ENCODE data around the gene OR2T27. TPM values are rescaled to one million over a fixed set of nuclear protein-coding genes. Genes with fewer than 3 reads are reported as not detected.
"Not testable (repeated sequence)": the region's sequence is repeated elsewhere in the genome, so short reads cannot be mapped to it uniquely, and the experiment has no call there.

The OR2T27 gene
- total RNA-seq: not detected
- not detected for polyA plus RNA-seq
- long read RNA-seq, donor 1: 0 reads
- long read RNA-seq, donor 2: 0 reads
- long read RNA-seq, donor 3: 0 reads
- long read RNA-seq, donor 4: 0 reads
- long read RNA-seq, donor 5: 0 reads
- long read RNA-seq, donor 6: 0 reads
- long read RNA-seq, donor 7: 0 reads
- long read RNA-seq, donor 8: 0 reads
- long read RNA-seq, donor 9: 0 reads
- long read RNA-seq, donor 10: 0 reads

GRCh38 chr1:248655354-248655753 lies at the start of gene OR2T27:
TSS of gene OR2T27 (minus strand) at chr1:248655528. CDS start at chr1:248650884, 4,644 bp downstream.
- H3K9me3 ChIP-seq (replicated peaks in 1 of 3); H3K4me3 ChIP-seq; H3K4me1 ChIP-seq (replicated peaks in 1 of 2); intact Hi-C loops (cut with DNase I); H3K36me3 ChIP-seq (replicated peaks in 1 of 2); DNase-seq; H3K27me3 ChIP-seq; H3K27ac ChIP-seq: not testable (repeated sequence)
- 67% methylated on average over 1 of the region's 3 CpGs; no CpG with 5 or more reads in 3 of the 4 donors for WGBS, 4 donors

- Histone ChIP-seq H3K4me3 (no peak overlapping the region), H3K27me3 (no peaks in the 10 kb centered on the region), H3K36me3 (replicated peaks in 1 of 2) (no peaks in the 10 kb centered on the region), H3K27ac (no peak overlapping the region), H3K9me3 (replicated peaks in 1 of 3) (no peaks in the 10 kb centered on the region), H3K4me1 (replicated peaks in 1 of 2) (no peaks in the 10 kb centered on the region)
- no peak for DNase-seq
- 54 to 62% (median 57%) methylated on average over 2 of the region's 2 CpGs for WGBS, 4 donors
- intact Hi-C loops (cut with DNase I): no loop called here
- no peak for TF ChIP-seq CTCF (IDR thresholded peaks at IDR 0.05)
These were observed 49.3 kb upstream of the OR2T27 start for GRCh38 chr1:248704606-248705005.

DNA sequence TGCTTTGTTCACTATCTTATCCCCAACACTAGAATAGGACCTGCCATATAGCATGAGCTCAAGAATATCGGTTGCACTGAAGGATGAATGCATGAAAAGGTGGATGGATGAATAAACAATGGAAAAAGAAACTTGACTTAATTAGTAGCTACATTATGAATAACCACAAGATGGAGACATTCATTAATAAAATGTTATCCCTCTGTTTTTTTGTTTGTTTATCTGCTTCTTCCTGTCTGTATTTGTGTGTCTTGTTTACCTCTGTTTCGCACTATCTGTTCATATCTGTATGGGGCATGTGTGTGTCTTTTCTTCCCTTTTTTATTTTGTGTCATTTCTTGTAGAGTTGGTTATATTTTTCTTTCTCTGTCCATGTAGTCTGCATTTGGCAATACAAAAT lies 48.3 kb upstream of the OR2T27 start:
- no peaks in the 10 kb centered on the region for H3K36me3 ChIP-seq (replicated peaks in 1 of 2)
- TF ChIP-seq CTCF (IDR thresholded peaks at IDR 0.05) (peak in 3 of 6 experiments; percentile 37 to 53 (median 38)), POLR2A (IDR thresholded peaks at IDR 0.05) (no peak)
- H3K27ac ChIP-seq: no peak overlapping the region
- H3K4me3 ChIP-seq: no peak overlapping the region
- no peak for DNase-seq
- intact Hi-C loops (cut with DNase I): no loop called here
- no peaks in the 10 kb centered on the region for H3K27me3 ChIP-seq
- H3K9me3 ChIP-seq (replicated peaks in 1 of 3): no peaks in the 10 kb centered on the region
- H3K4me1 ChIP-seq (replicated peaks in 1 of 2): no peaks in the 10 kb centered on the region
- WGBS, 4 donors: 55 to 68% (median 66%) methylated on average over 2 of the region's 2 CpGs

DNA sequence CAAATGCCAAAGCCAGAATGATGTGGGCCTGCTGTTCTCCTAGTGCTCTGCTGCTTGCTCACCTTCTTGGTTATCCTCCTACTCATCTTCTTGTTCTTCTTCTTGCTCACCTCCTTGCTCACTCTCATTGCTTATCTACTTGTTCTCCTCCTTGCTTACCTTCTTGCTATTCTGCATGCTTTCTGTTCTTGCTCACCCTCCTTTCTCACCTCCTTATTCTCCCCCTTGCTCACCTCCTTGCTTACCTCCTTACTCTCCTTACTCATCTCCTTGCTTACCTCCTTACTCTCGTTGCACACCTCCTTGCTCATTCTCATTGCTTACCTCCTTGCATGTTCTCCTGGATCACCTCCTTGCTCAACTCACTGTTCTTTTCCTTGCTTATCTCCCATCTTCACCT lies 47.4 kb upstream of the OR2T27 start, which contains the start of gene OR14I1:
OR14I1 (minus strand) TSS at position 53 of the 400 bp plus-strand sequence.
- TF ChIP-seq POLR2A (IDR thresholded peaks at IDR 0.05) (no peak), CTCF (IDR thresholded peaks at IDR 0.05) (no peak)
- Histone ChIP-seq H3K27ac (no peak within 1 kb of the TSS), H3K27me3 (no peaks in the 10 kb centered on the region), H3K9me3 (replicated peaks in 1 of 3) (no peaks in the 10 kb centered on the region), H3K4me1 (replicated peaks in 1 of 2) (no peaks in the 10 kb centered on the region), H3K36me3 (replicated peaks in 1 of 2) (no peaks in the 10 kb centered on the region), H3K4me3 (no peak within 1 kb of the TSS)
- no peak for DNase-seq
- intact Hi-C loops (cut with DNase I): no loop called here
- WGBS, 4 donors: 54 to 67% (median 58%) methylated on average over 1 of the region's 1 CpG

DNA sequence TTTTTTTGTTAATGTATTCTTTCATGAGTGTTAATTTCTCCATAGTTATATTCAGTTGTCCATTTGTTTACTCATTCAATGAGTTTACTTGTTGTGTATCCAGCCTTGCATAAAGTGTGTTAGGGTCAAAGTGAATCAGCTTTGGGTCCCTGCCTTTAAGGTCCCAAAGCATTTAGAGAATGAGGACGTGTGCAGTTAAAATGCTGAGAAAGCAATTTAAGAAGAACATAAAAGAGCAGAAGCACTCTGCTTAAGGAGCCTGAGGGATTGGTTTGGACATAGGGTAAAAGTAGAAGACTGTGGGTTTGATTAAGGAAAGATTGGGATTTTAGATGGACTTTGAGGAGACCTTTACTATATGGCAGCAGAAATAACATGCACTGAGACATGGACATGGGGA lies 43.8 kb upstream of the OR2T27 start:
- H3K4me3 ChIP-seq: no peak overlapping the region
- H3K27me3 ChIP-seq: no peaks in the 10 kb centered on the region
- H3K27ac ChIP-seq: no peak overlapping the region
- no peak for DNase-seq
- intact Hi-C loops (cut with DNase I): no loop called here
- WGBS, 4 donors: 29 to 50% (median 38%) methylated on average over 1 of the region's 1 CpG
- no peaks in the 10 kb centered on the region for H3K36me3 ChIP-seq (replicated peaks in 1 of 2)
- H3K4me1 ChIP-seq (replicated peaks in 1 of 2): no peaks in the 10 kb centered on the region
- no peaks in the 10 kb centered on the region for H3K9me3 ChIP-seq (replicated peaks in 1 of 3)
- no peak for TF ChIP-seq CTCF (IDR thresholded peaks at IDR 0.05)
- TF ChIP-seq POLR2A (IDR thresholded peaks at IDR 0.05): no peak
